Measurements from ENCODE around the gene RELB. TPM values are rescaled to one million over a fixed set of nuclear protein-coding genes. Genes with fewer than 3 reads are reported as not detected.

RELB gene
- total and polyA plus RNA-seq, 9 of the 15 experiments (the other 6 are each of a cell fraction or from before 2014, with no cell fraction given), result 0.15 to 1.1 (median 0.28) TPM; not detected in 2

DNA sequence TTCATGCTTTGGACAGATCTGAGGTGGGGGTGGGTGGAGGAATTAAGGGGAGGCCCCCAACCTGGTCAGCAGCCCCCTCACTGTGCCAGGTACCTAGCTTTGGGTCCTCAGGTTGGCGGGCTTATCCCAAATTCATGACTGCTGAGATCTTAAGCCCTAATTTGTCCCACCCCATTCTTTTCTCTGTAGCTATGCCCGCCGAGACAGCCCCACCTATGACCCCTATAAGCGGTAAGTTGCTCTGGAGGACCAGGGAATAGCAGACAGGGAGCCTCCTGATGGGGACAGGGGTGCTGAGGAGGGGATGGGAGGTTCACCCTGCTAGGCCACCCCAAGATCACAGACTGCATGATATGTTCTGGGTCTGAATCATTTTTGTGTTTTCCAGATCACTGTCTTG lies 60.7 kb downstream of the RELB start (continued):
- TF ChIP-seq, protein P1, sequence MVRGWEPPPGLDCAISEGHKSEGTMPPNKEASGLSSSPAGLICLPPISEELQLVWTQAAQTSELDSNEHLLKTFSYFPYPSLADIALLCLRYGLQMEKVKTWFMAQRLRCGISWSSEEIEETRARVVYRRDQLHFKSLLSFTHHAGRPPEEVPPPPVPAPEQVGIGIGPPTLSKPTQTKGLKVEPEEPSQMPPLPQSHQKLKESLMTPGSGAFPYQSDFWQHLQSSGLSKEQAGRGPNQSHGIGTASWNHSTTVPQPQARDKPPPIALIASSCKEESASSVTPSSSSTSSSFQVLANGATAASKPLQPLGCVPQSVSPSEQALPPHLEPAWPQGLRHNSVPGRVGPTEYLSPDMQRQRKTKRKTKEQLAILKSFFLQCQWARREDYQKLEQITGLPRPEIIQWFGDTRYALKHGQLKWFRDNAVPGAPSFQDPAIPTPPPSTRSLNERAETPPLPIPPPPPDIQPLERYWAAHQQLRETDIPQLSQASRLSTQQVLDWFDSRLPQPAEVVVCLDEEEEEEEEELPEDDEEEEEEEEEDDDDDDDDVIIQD (CRISPR knock-in tag; IDR thresholded peaks at IDR 0.05), result no peak
- no peak for TF ChIP-seq CBFA2T3 (IDR thresholded peaks at IDR 0.05)
- no peak for TF ChIP-seq ZNF583 (CRISPR knock-in tag; IDR thresholded peaks at IDR 0.05)
- TF ChIP-seq, protein P2, sequence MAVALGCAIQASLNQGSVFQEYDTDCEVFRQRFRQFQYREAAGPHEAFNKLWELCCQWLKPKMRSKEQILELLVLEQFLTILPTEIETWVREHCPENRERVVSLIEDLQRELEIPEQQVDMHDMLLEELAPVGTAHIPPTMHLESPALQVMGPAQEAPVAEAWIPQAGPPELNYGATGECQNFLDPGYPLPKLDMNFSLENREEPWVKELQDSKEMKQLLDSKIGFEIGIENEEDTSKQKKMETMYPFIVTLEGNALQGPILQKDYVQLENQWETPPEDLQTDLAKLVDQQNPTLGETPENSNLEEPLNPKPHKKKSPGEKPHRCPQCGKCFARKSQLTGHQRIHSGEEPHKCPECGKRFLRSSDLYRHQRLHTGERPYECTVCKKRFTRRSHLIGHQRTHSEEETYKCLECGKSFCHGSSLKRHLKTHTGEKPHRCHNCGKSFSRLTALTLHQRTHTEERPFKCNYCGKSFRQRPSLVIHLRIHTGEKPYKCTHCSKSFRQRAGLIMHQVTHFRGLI (CRISPR knock-in tag; IDR thresholded peaks at IDR 0.05), result no peak
- no peak for TF ChIP-seq MEIS2 (IDR thresholded peaks at IDR 0.05; ENCODE audit: partially characterized antibody)
- TF ChIP-seq, protein P3, sequence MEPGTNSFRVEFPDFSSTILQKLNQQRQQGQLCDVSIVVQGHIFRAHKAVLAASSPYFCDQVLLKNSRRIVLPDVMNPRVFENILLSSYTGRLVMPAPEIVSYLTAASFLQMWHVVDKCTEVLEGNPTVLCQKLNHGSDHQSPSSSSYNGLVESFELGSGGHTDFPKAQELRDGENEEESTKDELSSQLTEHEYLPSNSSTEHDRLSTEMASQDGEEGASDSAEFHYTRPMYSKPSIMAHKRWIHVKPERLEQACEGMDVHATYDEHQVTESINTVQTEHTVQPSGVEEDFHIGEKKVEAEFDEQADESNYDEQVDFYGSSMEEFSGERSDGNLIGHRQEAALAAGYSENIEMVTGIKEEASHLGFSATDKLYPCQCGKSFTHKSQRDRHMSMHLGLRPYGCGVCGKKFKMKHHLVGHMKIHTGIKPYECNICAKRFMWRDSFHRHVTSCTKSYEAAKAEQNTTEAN (CRISPR knock-in tag; IDR thresholded peaks at IDR 0.05), result no peak
- no peak for TF ChIP-seq GATAD2B (IDR thresholded peaks at IDR 0.05; ENCODE audit: borderline replicate concordance)

All from K562 (cell line).